ENCODE measurements around the gene ASB2. TPM values are rescaled to one million over a fixed set of nuclear protein-coding genes. Genes with fewer than 3 reads are reported as not detected.

Gene ASB2
- total and polyA plus RNA-seq, 2 of the 8 experiments (the other 6 are each of a cell fraction or from before 2014, with no cell fraction given), result 1.0 to 2.1 TPM

DNA sequence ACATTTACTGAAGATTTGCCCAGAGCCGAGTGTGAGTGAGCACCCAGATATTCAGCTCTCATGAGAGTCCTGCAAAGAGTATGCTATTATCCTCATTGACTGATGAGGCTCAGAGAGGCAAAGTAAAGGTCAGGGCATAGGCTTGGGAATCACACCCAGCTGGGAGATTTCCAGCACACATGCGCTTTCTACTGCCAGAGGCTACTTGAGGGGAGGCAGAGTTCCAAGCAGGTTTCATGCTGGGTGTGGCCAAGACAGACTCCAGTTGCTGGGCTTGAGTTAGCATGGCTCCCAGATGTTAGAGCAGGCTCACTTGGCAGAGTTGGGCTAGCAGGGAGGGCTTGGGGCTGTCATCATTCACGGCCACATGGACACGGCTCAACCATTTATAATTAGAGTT, 63.6 kb downstream of the ASB2 start (continued):
- no peak for TF ChIP-seq GTF2F1 (IDR thresholded peaks at IDR 0.05; ENCODE audit: borderline replicate concordance, low read depth, low read length)
